CD1c-positive myeloid dendritic cell (primary cell): Measurements from ENCODE around the gene BTK.

Source experiments
- DNase-seq: peaks from one replicate; pipeline ENCODE4 v3.0.0-alpha.2; 2016; ENCODE audit errors: extremely low spot score

Gene BTK

DNA sequence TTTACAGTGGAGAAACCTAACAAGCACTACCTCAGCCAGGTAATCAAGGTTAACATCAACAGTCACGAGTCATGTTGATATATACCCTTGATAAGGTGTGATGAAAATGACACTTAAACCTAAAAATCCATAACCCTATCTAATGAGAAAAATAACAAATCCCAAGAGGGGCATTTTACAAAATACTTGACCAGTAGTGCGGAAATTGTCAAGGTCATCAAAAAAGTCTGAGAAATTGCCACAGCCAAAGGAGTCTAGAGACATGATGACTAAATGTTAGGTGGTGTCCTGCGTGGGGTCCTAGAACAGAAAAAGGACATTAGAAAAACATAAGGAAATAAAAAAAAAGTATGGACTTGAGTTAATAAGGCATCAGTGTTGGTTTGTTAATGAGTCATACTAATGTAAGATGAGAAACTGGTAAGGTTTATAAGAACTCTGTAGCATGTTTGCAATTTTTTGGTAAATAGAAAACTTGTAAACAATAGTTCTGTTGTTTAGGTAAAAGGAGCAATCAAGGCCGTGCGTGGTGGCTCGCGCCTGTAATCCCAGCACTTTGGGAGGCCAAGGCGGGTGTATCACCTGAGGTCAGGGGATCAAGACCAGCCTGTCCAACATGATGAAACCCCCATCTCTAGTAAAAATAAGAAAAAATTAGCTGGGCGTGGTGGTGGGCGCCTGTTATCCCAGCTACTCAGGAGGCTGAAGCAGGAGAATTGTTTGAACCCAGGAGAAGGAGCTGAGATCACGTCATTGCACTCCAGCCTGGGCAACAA lies 7.7 kb upstream of the BTK start:
- DNase-seq, result no peak

DNA sequence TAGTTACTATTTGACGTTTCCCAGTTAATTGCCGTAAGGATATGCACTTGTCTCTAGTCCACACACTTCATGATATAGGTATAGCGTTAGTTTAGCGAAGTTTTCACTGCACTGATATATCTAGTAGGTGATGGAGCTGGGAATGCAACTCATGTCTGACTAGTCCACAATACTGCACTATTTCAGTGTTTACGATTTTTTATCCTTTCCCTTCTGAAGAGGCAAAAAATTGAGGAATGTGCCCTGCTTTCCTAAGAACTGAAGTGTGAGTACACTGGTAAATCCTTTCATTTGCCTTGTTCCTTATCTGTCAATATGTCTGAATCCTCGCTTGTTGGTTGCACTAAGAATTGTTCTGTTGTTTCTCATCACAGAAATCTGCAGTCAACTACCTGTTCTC lies 5.8 kb upstream of the BTK start:
- DNase-seq, result no peak

DNA sequence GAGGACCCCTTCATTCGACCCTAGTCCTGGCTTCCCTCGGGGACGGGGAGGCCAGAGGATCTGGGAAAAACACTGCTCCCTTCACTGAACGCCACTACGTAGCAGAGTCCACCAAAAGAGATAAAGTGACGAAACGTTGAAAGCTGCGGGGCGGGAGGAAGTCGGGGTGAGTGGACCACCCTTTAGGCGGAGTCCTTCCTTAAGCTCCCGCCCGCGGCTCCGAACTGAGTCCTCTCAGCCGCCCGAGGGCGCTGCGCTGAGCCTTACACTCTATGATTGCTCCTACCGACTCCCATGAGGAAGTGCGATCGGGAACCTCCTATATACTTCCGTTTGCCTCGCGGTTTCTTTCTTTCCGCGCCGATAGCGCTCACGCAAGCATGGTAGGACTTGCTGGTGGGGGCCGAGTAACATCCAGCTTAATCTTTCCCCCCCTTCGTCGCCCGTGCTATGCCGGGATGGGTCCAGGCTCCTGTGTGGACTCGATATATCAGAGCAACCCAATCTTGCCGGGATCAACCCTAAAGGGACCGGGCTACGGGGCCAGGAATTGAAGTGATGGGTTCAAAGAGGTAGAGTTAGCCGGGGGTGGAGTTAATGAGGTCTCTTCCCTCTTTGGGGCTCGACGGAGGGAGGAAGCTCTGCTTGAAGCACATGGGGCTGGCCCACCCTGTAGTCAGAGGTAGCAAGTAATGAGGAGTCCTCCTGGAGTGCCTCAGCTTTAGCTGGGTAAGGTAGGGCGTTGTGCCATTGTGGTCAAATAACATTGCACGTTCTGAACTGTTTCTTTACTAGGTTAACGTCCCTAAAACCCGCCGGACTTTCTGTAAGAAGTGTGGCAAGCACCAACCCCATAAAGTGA lies 4.9 kb upstream of the BTK start, which contains the start of gene RPL36A:
TSS of gene RPL36A (plus strand) at position 348 of the 862 bp plus-strand sequence. CDS start at position 381, 33 bp downstream.
- DNase-seq, result peak; percentile 92

DNA sequence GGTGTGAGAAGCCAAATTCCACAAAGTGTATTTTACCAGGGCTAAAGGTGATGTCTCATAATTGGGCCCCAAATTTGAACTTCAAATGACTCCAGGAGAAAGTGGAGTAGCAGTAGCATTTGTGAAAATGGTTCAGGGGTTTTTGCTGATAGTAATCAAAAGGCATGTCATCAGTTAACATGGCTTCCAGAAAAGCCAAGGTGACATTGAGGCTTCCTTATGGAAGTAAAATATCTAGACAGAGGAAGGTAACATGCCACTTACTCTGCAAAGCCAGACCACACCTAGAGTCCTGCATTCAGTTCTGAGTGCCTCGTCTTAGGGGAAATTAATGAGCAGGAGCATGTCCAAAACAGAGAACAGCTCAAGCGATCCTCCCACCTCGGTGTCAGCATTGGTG lies 2.6 kb upstream of the BTK start:
- DNase-seq, result no peak

DNA sequence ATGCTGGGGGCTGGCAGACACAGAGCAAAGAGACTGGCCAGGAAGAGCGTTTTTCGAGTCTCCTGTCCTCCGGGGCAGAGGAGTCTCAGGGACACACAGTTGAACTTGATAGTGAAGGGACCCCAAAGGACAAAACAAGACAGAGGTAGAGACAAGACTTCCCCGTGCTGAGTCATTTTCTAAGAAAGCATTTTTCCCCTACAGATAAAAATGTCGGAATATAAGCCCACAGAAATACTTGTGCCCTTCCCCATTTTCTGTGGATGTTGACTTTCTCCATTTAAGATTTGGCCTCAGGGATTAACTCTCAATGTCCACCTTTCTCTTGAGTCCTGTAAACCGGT lies 523 bp upstream of the BTK start:
- DNase-seq, result no peak

DNA sequence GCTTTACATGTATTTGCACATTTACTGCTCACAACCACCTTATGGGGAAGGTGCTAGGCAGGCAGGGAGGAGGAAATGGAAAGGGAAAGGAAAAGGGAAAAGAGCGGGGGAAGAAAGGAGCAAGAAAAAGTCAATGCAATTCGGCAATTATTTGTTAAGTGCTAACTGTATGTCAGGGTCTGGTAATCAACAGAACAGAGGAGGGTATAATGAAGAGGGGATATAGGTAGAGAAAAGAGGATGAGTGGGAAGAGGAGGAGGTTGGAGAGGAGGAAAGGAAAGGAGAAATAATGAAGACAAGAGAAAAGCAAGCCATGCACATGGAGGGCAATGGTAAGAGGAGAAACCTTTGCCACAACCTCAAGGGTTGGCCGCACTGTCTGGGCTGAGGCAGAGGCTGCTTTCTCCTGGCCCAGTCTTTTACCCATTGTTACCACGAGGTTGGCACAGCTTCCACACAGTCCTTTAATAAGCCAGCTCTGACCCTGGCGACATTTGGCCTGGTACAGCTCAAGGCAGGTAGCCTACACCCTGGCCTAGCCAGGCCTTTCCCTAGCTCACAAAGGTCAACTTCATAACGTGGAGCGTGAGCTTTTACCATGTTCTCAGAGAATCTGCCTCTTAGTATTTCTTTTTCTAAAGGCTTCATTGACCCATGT lies 836 bp downstream of the BTK start:
- DNase-seq, result no peak

DNA sequence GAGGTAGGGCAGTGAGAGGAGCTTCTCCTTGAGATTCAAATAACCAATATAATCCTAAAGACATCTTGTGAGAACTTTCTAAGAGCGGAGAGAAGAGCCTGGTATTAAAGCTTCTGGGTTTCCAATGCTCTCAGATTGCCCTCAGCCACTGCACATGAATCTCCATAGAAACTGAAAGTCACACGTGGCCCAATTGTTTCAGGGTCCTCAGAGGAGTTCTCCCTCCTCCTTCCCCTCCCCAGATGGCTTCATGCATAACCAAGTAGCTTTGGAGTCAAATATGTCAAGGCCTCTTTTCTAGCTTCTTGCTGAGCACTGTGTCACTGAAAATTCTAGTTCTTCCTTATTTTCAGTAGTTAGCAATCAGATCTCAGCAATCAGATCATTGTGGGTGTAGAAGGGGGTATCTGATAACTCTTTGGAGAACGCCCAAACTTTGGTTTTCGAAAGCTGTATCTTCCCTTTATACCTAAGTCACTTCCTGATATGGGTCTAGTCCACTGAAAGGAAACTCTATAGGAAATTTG lies 2.2 kb downstream of the BTK start:
- peak; percentile 33 for DNase-seq

DNA sequence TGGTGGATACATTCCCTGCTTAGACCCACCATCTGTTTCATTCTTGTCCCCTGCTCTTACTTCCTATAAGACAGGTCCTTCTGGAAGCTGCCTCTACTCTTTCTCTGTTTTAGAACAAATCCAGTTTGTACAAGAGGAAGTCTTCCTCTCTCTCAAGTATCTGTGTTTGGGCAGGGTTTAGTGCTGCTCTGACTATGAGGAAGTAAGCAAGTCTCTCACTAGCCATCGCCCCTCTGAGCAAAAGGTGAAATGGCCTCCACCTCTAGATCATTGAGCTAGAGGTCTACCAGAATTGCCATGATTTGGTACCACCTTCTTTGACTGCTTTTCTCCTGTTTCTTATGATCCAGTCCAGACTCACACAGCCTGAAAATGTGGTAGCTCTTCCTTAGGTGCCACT lies 8.4 kb downstream of the BTK start:
- peak; percentile 18 for DNase-seq

DNA sequence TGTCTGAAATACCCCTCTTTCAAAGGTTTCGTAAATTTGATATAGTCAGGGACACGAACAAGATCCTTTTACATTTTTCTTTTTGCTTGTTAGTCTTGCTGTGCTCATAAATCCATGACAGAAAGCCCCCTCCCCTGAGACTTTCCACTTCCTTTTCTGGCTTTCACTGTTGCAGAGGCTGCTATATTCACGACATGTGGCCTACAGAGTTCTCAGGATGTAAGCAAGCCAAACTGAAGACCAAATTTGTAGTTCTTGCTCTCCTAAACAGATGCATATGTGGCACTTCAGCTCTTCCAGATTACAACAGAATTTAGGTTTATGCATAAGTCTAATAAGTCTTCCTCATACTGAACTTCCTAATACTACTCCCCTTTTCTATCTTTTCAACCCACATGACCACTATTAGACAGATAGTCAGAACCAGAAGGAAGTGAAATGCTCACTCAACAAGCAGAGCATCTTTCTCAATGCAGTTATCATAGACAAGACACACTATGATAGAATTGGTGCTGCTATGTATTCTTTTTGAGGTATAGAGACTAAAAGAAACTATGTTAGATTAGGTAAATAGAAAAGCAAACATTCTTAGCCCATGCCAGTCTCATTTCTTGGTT lies 15.0 kb downstream of the BTK start:
- no peak for DNase-seq

DNA sequence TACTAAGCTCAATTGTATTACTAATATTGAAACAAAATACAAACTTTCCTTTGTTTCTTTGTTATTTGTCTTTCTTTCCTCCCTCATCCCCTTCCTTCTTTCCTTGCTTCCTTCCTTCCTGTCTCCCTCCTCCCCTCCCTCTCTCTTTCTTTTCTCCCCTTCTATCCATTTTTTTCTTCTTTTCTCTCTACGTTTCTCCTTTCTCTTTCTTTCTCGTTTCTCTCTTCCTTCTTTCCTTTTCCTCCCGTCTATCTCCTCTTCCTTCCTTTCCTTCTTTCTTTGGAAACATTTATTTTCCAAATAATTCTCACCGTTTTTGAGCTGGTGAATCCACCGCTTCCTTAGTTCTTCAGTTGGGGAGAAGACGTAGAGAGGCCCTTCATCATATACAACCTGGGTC lies 16.3 kb downstream of the BTK start:
- no peak for DNase-seq

DNA sequence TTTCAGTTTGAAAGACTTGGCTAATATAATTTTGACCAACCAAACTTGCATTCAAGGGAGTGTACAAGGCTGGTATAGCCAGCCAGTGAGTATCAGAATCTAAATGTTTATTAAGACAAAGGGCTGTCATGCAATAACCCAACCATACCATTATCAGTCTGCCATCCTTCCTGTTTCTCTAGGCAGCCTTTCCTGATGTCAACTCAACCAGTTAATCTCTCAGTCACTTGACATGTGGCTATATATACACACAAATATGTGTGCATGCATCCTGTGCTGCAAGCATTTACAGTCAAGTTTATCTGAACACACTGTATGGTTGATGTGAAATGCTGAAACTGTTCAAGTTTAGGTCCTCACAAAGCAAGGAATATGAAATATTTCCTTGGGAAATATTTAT lies 17.2 kb downstream of the BTK start:
- DNase-seq, result no peak

DNA sequence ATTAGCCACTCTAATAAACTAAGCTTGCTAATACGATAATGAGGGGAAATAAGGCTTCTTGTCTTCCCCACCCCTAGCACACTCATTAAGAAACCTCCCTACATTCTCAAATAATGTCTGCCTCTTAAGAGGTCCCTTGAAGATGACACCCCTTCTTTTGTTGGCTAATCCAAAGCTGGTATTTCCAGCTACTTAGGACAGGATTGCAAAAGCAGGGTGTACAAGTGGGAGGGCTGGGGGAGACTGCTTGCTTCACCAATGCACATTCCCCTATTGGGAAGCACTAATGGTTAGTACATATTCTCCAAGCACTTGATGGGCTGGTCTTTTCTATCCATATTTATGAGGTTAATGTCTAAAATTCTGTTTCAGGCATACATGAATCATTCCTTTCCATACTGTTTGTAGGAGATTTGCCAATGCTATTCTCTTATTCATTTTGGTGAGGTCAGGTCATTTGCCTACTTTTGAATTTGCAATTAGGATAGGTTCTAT lies 20.6 kb downstream of the BTK start:
- no peak for DNase-seq

DNA sequence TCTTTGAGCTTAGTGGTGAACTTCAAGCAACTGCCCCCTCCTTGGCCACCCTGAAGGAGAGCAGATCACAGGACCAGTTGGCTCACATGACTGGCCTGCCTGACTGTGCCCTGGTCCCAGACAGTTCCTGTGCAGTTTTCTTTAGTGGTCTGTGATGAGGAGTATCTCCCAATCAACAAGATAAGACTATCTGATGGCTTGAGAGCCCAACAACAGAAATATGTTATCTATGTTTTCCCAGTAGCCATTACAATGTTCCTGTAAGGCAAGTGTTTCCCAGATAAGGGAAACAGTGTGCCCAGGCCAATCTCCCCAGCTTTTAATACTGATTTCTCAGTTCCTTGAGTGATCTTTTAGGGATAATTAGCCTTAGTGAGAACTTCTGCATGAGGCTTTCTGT lies 23.2 kb downstream of the BTK start:
- no peak for DNase-seq

DNA sequence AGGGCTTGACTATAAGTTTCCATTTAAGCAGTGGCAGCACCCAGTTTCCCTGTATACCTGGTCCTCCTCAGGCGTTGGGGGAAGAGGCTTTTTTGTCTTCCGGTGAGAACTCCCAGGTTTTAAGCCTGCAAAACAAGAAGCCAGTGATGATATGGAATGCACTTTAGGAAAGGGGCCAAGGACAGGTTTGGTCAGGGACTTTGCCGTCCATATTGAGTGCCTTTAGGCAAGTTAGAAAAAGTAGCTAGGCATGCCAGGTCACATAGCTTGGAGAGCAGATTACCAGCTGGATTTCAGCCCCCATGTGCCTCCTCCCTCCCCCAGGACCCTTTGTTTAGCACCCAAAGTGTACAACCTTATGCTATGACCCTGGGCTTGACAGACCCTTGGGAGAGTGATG lies 23.9 kb downstream of the BTK start:
- DNase-seq, result no peak

DNA sequence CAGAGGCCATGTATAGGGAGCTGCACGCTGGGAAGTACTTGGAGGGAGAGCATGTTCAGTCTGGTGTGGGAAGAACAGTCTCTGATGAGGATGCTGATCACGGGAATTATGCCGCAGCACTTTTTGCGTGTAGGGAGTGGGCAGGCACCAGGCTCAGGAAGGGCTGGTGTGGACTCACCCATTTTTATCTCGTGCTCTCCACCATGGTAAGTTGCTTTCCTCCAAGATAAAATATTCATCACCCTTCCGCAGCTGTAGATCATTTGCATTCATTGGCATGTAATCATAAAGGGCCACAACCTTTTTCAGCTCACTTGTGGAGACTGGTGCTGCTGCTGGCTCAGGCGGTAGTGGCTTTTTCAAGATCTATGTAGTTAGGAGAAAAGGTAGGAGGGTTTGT lies 25.6 kb downstream of the BTK start:
- no peak for DNase-seq

DNA sequence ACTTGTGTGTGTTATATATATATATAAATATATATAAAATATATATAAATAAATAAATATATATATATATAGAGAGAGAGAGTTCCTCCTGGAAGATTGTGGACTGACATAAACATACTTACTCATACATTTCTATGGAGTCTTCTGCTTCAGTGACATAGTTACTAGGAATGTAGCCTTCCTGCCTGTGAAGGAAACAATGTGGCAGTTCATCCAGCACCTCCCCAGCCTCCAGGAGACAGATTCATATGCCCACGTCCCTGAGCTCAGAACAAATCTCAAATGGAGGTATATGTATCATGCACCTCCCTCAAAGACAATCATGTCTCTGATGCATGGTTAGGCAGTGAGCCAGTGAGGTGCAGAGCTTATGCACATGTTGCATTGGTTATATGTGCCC lies 26.0 kb downstream of the BTK start:
- DNase-seq, result no peak

DNA sequence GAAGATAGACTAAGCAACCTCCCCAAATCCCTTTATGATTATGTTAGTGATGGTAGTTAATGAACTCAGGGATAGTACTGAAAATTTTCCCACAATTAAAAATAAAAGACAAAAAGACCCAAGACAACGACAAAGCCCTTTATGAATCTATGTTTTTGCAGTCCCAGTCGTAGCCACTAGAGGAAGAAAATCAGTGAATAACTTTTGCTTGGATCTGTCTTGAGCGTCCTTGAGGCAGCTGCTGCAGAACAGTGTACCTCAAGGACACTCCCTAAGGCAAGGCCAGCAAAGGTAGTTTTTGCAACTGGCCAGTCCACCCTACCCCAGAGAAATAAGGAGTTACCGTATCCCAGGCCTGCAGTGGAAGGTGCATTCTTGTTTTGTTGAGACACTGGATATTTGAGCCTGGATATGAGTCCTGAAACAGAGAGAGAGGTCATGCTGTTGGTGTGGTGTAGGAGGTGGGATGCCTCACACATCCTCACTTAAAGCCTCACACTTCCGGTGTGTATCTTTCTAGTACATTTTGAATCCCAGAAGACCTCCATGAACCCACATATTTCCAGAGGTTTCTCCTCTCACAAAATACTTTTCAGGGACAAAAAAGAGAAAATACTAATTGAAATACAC lies 28.7 kb downstream of the BTK start:
- DNase-seq, result no peak

DNA sequence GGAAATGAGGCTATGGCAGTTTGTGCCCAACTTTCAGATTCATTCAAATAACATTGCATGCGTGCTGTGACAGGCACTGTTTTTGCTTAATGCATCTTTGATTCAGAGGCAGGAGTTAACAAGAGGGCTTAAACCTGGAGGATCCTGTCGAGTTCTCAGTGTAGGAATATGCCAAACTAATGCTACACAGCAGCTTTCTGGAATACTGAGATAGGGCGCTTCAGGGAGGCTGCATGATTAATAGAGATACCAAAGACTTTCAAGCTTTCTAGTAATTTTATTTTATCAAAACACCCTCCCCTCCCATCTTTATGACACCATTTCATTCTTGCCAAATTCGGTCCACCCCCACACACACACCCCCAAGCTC lies 36.8 kb downstream of the BTK start:
- DNase-seq, result no peak

DNA sequence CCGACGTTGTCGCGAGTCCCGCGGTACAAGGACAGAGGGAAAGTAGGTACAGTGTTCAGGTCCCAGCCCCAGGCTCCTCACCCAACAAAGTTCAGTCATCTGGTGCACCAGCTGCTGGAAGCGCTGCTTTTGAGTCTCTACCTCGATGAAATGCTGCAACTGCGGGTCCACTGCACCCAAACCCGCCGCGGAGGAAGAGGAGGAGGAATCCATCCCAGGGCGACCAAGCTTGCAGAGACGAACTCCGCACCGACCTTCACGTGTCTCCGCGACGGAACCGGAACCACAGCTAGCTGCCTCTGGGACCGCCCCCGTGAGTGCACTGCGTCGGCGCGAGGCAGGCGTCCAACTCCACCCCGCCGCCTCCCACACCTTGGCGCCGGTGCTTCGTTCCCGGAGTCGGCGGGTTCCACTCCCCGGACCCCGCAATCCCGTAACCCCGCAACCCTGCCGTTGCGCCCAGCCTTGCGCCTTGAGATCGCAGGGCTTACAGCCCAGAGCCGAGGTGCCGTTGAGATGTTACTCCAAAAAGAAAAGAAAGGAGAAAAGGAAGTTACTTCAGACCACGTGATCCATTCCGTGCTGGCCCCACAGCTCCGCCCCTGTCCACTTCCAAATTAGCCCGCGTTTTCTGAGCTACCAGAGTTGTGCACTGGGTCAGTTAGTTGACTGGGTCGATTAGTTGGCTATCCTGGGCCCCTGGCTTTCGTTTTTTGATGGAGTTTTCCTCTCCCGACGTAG lies 37.4 kb downstream of the BTK start, which contains the start of gene TIMM8A:
TSS of gene TIMM8A (minus strand) at position 291 of the 741 bp plus-strand sequence. CDS start at position 213, 78 bp downstream.
- DNase-seq, result peak; percentile 85

DNA sequence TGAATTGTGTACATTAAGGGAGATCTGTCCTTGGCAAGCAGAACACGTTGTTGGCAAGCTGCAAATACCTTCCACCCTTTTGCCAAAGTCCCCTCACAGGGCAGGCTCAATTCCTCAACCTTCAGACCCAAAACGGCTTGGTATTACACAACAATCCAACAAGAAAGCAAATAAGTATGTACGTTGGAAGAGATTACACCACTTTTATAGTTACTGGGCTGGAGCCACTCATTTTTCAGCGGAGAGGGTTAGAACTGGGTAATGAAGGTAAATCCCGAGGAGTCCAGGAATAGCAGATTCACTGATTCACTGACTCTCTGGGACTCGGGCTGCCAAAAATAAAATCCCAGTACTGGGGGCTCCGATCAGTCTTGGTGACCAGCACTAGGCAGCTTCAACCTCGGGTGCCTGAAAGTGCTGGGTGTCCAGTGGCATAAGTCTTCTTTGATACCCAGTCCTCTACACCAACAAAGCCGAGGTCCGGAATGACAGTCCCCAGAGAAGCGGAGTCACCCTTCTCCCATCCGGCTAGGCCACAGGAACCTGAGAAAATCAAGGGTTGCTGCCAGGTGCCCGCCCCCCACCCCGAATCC lies 38.0 kb downstream of the BTK start:
- no peak for DNase-seq
